Kidney epithelial cell (primary cell): ENCODE measurements around the gene WWC2. TPM values are rescaled to one million over a fixed set of nuclear protein-coding genes. Genes with fewer than 3 reads are reported as not detected.
A peak's percentile ranks its signal among the peaks of the same experiment; 100 is the strongest.

Source experiments
- DNase-seq: peaks from one replicate; pipeline ENCODE4 v3.0.0-alpha.2; 2010; ENCODE audit warnings: low read depth
- H3K27me3 ChIP-seq: 2 replicates; pipeline ENCODE4 v1.6.0; 2011; ENCODE audit warnings: low read length; ENCODE audit not compliant: control insufficient read depth, insufficient read depth
- H3K36me3 ChIP-seq: 2 replicates; pipeline ENCODE4 v1.5.1; 2011; ENCODE audit warnings: low read length; ENCODE audit not compliant: control insufficient read depth, insufficient read depth
- H3K4me3 ChIP-seq: 2 replicates; pipeline ENCODE4 v1.5.1; 2011; ENCODE audit warnings: low read depth, mild to moderate bottlenecking, control low read depth, low read length
- CTCF ChIP-seq: IDR thresholded peaks from 2 replicates; pipeline ENCODE4 v1.5.1; 2011; ENCODE audit warnings: mild to moderate bottlenecking, moderate library complexity, low read length, control low read depth, inconsistent platforms; ENCODE audit not compliant: insufficient read depth, poor library complexity, severe bottlenecking
- total RNA-seq: library from RNA; depleted of rRNA; stranded (reverse); fragments of >200 nt; gene quantifications from 2 replicates; pipeline ENCODE4 v1.2.3, GENCODE V29; 2015

Gene WWC2
- total RNA-seq, 1 donor from 2014 or later: 29.0 TPM

- no peak for DNase-seq
Observed at GRCh38 chr4:183098019-183098722, 886 bp upstream of the WWC2 start.

GRCh38 chr4:183099537-183100297 is 660 bp downstream of the WWC2 start:
- Histone ChIP-seq H3K27me3 (no peaks in the 10 kb centered on the region), H3K36me3 (no peaks in the 10 kb centered on the region), H3K4me3 (peak overlapping the region; percentile 88)
- TF ChIP-seq CTCF: peak; percentile 37
- DNase-seq: no peak

More at GRCh38 chr4:183098019-183098722, 886 bp upstream of the WWC2 start:
- TF ChIP-seq CTCF: no peak
- Histone ChIP-seq H3K36me3 (no peaks in the 10 kb centered on the region), H3K4me3 (peak overlapping the region; percentile 88), H3K27me3 (no peaks in the 10 kb centered on the region)

- Histone ChIP-seq H3K4me3 (peak overlapping the region; percentile 88), H3K36me3 (no peaks in the 10 kb centered on the region), H3K27me3 (no peaks in the 10 kb centered on the region)
- no peak for DNase-seq
- TF ChIP-seq CTCF: no peak
Observed at GRCh38 chr4:183100298-183100599, 1.2 kb downstream of the WWC2 start.

GRCh38 chr4:183100827-183101226 is 1.8 kb downstream of the WWC2 start:
- peak overlapping the region; percentile 88 for H3K4me3 ChIP-seq
- DNase-seq: no peak
- no peak for TF ChIP-seq CTCF
- H3K36me3 ChIP-seq: no peaks in the 10 kb centered on the region
- no peaks in the 10 kb centered on the region for H3K27me3 ChIP-seq

GRCh38 chr4:183101956-183102480 is 3.0 kb downstream of the WWC2 start:
- Histone ChIP-seq H3K4me3 (no peak overlapping the region), H3K27me3 (no peaks in the 10 kb centered on the region), H3K36me3 (no peaks in the 10 kb centered on the region)
- DNase-seq: no peak
- TF ChIP-seq CTCF: no peak
